Pancreas (tissue), 10 donors: Measurements from ENCODE around the gene AKNA. TPM values are rescaled to one million over a fixed set of nuclear protein-coding genes. Genes with fewer than 3 reads are reported as not detected.
"Not testable (repeated sequence)": the region's sequence is repeated elsewhere in the genome, so short reads cannot be mapped to it uniquely, and the experiment has no call there.

Experiments used
- ATAC-seq, 4 donors: fragments of 200-7000 bp; cut with Tn5 transposase; one replicate each; pipeline versions ENCODE4 v1.8.0 to v1.9.1; 2020; ENCODE audit warnings: mild to moderate bottlenecking in 4 of 4, moderate library complexity in 4 of 4
- DNase-seq, 6 donors: peaks; one replicate each; pipeline ENCODE4 v3.0.0-alpha.2; 2020
- FAIRE-seq: peaks from 2 replicates; lab custom pipeline; 2012; peaks lifted over from hg19 to GRCh38; lab: Jason Lieb, UNC
- H3K27ac ChIP-seq, 4 donors: fragments of 200-600 bp; sonication (generic); 1 replicate in 3 of 4; 2 replicates in 1 of 4; pipeline versions ENCODE4 v1.5.0 to v1.8.0; 2020
- H3K27me3 ChIP-seq, 4 donors: fragments of 200-600 bp; one replicate each; pipeline ENCODE4 v1.8.0; 2021
- H3K36me3 ChIP-seq, 3 donors: fragments of 200-600 bp; sonication (generic) in 1 of 3; one replicate each; pipeline versions ENCODE4 v1.5.0 to v1.8.0; 2020 to 2021
- H3K4me1 ChIP-seq, 3 donors: fragments of 200-600 bp; one replicate each; pipeline ENCODE4 v1.8.0; 2021
- H3K4me3 ChIP-seq, 4 donors: fragments of 200-600 bp; sonication (generic) in 2 of 4; one replicate each; pipeline versions ENCODE4 v1.5.0 to v1.8.0; 2020 to 2021
- H3K9me3 ChIP-seq, 4 donors: fragments of 200-600 bp; one replicate each; pipeline ENCODE4 v1.8.0; 2021
- WGBS, 2 donors: extraction: QIAGEN DNeasy Blood & Tissue Kit; methylation state at CpG; one replicate each; pipeline ENCODE4 v1.1.7; 2013; 5-methylcytosine and 5-hydroxymethylcytosine counted together
- intact Hi-C, 3 donors: fragments of 100-400 bp; cut with DNase I; formaldehyde crosslinking; loops; one replicate each; pipeline versions ENCODE4 v1.11.1 to v1.14.2; 2022
- polyA plus RNA-seq, 2 donors: library from polyadenylated mRNA; stranded (reverse); fragments of 200-250 nt; gene quantifications; one replicate each; pipeline ENCODE4 v1.2.3, GENCODE V29; 2013
- total RNA-seq, 6 donors: library from RNA; stranded (reverse); fragmentation: NEBNext Ultra II Directional in 4 of 6; extraction: Animal tissue kit (Norgen Biotek cat#: 25700) in 4 of 6; gene quantifications; one replicate each; pipeline versions ENCODE4 v1.2.1 to v1.2.4, GENCODE V29; 2021 to 2023
- TF ChIP-seq, protein P1 (sequence below), 4 donors: fragments of 200-600 bp; sonication (generic) in 3 of 4; IDR thresholded peaks; one replicate each; pipeline versions ENCODE4 v1.5.0 to v1.8.0; 2021; ENCODE audit warnings: antibody characterized with exemption in 4 of 4
- donor health status: healthy with polysubstance abuse.
- donor health status: DM: no; HTN: no; CAD: no; lungs with moderate emphysema.
- donor health status: DM: no; HTN: no; CAD: no.
- donor health status: control.
- donor health status: control.
- donor health status: Bipolar disorder and iron deficiency.
- donor health status: DM: yes; HTN: yes; CAD: no.
- donor health status: DM: no; HTN: no; CAD: no.
- donor health status: DM: no; HTN: no; CAD: no.
- donor health status: DM: yes; HTN: yes; CAD: no.

AKNA gene
- total and polyA plus RNA-seq, 8 donors, result 5.4 to 18.0 (median 10.4) TPM

DNA sequence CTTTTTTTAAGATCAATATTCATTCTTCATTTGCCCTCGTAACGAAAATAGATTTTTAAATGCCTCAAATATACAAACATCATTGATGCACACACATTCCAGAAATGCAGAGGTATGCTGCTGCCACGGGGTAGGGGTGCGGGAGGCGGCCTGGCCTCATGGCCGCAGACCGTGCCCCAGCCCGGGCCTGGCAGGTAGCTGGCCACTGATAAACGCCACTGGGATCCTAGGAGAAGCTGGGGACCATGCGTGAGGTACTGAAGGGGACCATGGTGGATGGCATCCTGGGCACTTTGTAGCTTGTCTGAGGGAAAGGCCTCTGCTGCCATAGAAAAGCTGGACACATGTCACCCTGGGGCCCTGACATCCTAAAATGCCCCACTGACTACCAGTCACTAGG lies 51.6 kb downstream of the AKNA start:
- H3K27ac ChIP-seq, result no peak overlapping the region
- ATAC-seq (no peak), DNase-seq (no peak), FAIRE-seq (no peak)
- no peaks in the 10 kb centered on the region for H3K27me3 ChIP-seq
- WGBS, 2 donors, result 71 to 78% methylated on average over 10 of the region's 10 CpGs
- TF ChIP-seq, protein P1, sequence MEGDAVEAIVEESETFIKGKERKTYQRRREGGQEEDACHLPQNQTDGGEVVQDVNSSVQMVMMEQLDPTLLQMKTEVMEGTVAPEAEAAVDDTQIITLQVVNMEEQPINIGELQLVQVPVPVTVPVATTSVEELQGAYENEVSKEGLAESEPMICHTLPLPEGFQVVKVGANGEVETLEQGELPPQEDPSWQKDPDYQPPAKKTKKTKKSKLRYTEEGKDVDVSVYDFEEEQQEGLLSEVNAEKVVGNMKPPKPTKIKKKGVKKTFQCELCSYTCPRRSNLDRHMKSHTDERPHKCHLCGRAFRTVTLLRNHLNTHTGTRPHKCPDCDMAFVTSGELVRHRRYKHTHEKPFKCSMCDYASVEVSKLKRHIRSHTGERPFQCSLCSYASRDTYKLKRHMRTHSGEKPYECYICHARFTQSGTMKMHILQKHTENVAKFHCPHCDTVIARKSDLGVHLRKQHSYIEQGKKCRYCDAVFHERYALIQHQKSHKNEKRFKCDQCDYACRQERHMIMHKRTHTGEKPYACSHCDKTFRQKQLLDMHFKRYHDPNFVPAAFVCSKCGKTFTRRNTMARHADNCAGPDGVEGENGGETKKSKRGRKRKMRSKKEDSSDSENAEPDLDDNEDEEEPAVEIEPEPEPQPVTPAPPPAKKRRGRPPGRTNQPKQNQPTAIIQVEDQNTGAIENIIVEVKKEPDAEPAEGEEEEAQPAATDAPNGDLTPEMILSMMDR (IDR thresholded peaks at IDR 0.05), result no peak
- no peaks in the 10 kb centered on the region for H3K4me1 ChIP-seq
- no peaks in the 10 kb centered on the region for H3K9me3 ChIP-seq
- no peak overlapping the region for H3K4me3 ChIP-seq
- H3K36me3 ChIP-seq, result peaks cover 0 to 2% (median 0%) of the 10 kb centered on the region in 3 donors
- intact Hi-C loops, result no loop called here

DNA sequence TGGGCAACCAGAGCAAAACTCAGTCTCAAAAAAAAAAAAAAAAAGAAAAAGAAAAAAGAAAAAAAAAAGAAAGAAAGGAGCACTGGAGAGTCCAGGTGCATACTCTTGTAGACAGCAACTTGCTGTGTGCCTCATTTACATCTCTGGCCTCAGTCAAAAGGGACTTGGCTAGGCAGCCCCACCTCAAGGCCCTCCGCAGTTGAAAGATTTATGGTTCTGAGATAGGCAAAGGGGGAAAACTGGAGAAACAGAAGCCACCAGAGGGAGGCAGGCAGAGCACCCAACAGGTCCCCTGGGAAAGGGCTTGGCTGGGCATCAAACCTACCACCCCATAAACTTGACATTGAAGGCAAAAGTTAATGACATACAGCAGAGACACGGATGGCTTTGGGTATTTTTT lies 52.0 kb downstream of the AKNA start:
- intact Hi-C loops, result no loop called here
- H3K9me3 ChIP-seq, result no peaks in the 10 kb centered on the region
- H3K4me1 ChIP-seq, result no peaks in the 10 kb centered on the region
- ATAC-seq (no peak), DNase-seq (no peak), FAIRE-seq (no peak)
- no peak overlapping the region for H3K4me3 ChIP-seq
- no peaks in the 10 kb centered on the region for H3K36me3 ChIP-seq
- 71 to 75% methylated on average over 2 of the region's 2 CpGs for WGBS, 2 donors
- no peak overlapping the region for H3K27ac ChIP-seq
- no peaks in the 10 kb centered on the region for H3K27me3 ChIP-seq
- TF ChIP-seq, protein P1 (IDR thresholded peaks at IDR 0.05), result no peak

DNA sequence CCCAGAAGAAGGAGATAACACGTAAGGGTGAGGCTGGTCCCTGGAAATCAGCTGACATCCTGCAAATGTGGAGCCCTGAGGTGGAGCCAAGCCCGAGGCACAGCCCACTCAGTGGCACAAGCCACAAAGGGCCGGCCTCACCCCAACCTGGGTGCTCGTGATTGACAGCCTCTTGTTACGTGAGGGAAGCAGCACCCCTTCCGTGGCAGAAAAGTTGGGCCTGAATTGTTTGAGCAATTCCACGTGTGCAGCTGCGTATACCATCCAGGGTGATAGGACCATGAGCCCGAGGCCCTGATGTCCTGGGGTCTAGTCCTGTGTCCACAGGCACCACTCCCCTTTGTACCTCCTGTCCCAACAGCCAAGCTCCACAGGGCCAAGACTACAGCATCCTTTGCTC lies 53.3 kb downstream of the AKNA start:
- no peaks in the 10 kb centered on the region for H3K27me3 ChIP-seq
- H3K36me3 ChIP-seq, result no peaks in the 10 kb centered on the region
- no peaks in the 10 kb centered on the region for H3K4me1 ChIP-seq
- TF ChIP-seq, protein P1 (IDR thresholded peaks at IDR 0.05), result no peak
- DNase-seq (no peak), FAIRE-seq (no peak), ATAC-seq (no peak)
- no peak overlapping the region for H3K27ac ChIP-seq
- no peaks in the 10 kb centered on the region for H3K9me3 ChIP-seq
- intact Hi-C loops, result no loop called here
- H3K4me3 ChIP-seq, result no peak overlapping the region
- WGBS, 2 donors, result 91 to 93% methylated on average over 8 to 9 of the region's 9 CpGs

DNA sequence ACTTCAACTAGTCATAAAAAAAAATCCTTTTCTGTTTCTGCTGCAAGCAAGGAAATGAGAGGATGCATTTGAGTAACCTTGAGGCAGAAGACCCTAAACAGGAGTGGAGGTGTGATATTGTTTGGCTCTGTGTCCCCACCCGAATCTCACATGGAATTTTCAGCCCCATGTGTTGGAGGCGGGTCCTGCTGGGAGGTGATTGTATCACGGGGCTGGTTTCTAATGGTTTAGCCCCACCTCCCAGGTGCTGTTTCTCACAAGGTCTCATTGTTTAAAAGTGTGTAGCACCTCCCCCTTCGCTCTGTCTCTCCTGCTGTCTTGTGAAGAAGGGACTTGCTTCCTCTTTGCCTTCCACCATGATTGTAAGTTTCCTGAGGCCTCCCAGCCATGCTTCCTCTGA lies 54.1 kb downstream of the AKNA start:
- ATAC-seq, H3K9me3 ChIP-seq, FAIRE-seq, H3K4me3 ChIP-seq, intact Hi-C loops, H3K27me3 ChIP-seq, H3K27ac ChIP-seq, H3K36me3 ChIP-seq, DNase-seq, H3K4me1 ChIP-seq: not testable (repeated sequence)
- WGBS, 2 donors, result 72% methylated on average over 2 to 3 of the region's 4 CpGs

DNA sequence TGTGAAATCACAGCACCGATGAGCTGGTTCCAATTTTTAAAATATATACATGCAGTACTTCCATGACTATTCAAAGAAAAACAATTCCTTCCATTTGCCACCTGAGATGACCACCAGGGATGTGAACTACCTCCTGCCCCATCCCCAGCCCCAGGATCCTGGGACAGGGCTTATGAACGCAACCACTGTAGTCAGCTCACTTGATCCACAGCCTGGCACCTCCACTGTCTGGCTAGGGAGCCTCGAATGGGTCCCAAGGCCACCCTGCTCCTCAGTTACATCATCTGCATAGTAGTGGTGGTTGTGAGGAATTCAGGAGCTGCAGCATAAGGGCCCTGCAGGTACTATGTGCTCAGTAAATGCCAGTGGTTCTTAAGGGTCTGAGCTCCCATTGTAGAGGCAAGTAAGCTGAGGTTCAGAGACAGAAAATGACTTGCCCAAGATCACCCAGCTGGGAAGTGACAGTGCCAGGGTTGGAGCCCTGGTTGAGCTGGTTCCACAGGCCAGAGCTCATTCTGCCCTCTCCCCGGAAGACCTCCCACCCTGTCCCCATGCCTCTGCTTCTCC lies 55.2 kb downstream of the AKNA start:
- H3K9me3 ChIP-seq, ATAC-seq, FAIRE-seq, H3K27ac ChIP-seq, H3K4me3 ChIP-seq, intact Hi-C loops, H3K27me3 ChIP-seq, H3K4me1 ChIP-seq, H3K36me3 ChIP-seq, DNase-seq: not testable (repeated sequence)
- WGBS, 2 donors, result 73 to 74% methylated on average over 4 of the region's 4 CpGs

DNA sequence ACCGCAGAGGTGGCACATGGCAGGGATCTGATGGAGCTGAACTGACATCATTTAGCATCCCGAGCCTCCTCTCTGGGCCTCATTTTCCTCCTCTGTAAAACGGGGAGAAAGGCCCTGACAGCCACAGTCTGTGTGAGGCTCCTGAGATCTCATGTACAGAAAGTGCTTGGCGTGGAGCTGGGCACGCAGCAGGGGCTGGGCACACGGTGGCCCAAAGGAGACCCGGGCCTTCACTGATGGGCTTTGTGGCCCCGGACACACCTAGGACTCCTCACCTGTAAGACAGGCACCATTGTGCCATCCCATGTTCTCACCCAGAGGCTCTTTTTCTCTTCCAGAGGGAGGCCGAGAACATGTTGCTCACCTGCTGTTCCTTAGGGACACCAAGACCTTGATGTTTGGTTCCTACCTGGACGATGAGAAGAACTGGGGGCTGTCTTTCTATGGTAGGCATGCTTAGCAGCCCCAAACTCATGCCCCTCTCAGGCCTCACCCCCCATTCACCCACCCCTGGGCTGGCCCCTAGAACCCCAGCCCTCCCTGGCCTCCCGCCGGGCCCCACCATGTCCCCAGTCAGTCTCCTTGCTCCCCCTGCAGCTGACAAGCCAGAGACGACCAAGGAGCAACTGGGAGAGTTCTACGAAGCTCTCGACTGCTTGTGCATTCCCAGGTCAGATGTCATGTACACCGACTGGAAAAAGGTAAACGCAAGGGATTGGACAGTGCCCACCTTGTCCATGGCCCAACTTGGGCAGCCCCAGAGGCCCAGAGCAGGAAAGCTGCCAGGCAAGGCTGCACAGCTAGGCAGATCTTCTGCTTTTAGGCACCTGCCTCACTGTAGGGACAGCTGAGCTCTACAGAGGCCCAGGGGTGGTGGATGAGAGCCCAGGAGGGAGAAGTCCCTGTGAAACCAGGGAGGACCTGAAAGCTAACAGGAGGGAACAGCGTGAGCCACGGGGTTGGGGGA lies 56.3 kb downstream of the AKNA start:
- ATAC-seq, H3K9me3 ChIP-seq, intact Hi-C loops, DNase-seq, H3K4me3 ChIP-seq, H3K27me3 ChIP-seq, H3K27ac ChIP-seq, H3K4me1 ChIP-seq, FAIRE-seq, H3K36me3 ChIP-seq: not testable (repeated sequence)
- 71 to 72% methylated on average over 15 of the region's 19 CpGs for WGBS, 2 donors
